ENCODE results near the gene TPSAB1. TPM values are rescaled to one million over a fixed set of nuclear protein-coding genes. Genes with fewer than 3 reads are reported as not detected.
"Not testable (repeated sequence)": the region's sequence is repeated elsewhere in the genome, so short reads cannot be mapped to it uniquely, and the experiment has no call there.

The TPSAB1 gene
- total RNA-seq, 1 donor from 2014 or later: not detected

DNA sequence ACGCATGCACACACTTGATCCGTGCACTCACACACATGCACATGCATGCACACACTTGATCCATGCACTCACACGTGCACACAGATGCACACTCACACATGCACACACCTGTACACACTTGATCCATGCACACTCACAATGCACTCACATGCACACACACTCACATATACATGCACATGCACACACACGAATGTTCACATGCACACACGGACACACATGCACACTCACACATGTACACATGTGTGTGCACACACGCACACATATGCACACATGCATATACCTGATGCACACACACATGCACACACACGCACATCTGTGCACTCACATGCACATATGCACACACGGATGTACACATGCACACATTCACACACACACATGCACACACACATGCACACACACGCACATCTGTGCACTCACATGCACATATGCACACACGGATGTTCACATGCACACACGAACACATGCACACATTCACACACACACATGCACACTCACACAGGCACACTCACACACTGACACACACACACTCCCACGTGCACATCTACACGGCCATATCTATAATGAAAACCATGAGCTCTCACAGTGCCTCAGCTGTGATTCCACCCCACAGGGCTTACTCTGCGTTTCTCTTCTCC is 7.5 kb downstream of the TPSAB1 start:
- intact Hi-C loops (cut with micrococcal nuclease): not testable (repeated sequence)

DNA sequence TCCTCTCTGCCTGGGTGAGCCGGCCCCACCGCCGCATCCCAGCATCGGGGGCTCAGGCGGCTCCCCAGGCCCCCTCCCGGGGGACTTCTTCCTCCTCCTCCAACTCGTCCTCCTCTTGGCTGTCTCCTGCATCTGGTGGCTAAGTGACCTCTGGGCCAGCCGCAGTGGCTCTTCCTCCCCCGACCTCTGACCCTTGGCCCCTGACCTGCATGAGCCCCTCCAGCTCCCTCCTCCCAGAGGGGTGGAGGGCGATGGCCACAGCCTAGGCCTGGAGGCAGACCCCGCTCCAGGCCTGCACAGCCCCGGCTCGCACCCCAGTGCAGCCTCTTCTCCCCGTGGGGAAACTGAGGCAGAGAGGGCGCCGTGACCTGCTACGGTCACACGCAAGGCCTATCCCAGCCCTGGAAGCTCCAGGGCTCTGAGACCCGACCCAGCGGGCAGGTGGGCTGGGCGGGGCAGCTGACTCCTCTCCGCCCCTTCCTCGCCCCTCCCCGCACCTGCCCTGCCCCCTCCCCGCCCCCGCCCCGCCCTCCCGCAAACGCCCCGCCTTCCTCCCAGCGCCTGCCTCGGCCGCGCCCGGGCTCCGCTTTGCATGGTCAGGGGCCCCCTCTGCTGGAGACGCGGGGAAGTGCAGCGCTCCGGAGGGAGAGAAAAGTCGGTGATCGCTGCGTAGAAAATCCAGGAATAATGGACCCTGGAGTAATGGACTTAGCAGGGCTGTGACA is 8.7 kb downstream of the TPSAB1 start:
- intact Hi-C loops (cut with micrococcal nuclease): not testable (repeated sequence)

DNA sequence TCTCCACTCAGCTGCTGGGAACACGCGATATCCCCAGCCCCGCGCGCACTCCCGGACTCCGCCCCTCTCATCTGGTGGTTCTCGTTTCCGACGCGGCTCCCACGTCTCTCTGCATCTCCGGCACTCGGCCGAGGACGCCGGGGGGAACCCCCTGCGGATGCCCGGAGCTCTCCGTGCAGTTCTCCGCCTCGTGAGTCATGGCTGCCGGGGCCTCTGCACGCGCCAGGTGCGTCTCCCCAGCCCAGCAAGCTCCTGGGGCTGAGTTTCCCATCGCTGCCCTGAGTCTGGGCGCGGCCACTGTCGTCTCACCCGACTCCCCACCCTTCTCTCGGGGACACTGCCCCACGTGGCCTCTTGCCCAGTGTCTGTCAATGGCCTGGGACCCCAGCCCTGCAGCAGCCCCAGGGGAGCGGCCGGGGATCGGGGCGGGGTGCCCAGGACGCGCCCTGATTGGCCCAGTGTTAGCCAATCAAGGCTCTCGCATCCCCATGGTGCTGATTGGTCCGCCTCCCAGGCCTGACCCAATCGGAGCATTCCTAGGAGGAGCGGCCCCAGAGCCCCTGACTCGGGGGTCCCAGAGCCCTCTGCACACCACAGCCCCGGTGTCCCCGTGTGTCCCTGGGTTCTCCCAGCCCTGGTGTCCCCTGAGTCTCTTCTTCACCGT is 13.3 kb downstream of the TPSAB1 start:
- intact Hi-C loops (cut with micrococcal nuclease): not testable (repeated sequence)

DNA sequence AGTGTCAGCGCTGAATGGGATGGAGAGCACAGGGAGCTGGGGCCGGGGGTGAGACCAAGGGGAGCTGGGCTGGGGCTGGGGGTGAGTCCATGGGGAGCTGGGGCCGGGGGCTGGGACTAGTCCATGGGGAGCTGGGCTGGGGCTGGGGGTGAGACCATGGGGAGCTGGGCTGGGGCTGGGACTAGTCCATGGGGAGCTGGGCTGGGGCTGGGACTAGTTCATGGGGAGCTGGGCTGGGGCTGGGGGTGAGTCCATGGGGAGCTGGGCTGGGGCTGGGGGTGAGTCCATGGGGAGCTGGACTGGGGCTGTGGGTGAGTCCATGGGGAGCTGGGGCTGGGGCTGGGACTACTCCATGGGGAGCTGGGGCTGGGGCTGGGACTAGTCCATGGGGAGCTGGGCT is 14.3 kb downstream of the TPSAB1 start:
- intact Hi-C loops (cut with micrococcal nuclease): not testable (repeated sequence)

DNA sequence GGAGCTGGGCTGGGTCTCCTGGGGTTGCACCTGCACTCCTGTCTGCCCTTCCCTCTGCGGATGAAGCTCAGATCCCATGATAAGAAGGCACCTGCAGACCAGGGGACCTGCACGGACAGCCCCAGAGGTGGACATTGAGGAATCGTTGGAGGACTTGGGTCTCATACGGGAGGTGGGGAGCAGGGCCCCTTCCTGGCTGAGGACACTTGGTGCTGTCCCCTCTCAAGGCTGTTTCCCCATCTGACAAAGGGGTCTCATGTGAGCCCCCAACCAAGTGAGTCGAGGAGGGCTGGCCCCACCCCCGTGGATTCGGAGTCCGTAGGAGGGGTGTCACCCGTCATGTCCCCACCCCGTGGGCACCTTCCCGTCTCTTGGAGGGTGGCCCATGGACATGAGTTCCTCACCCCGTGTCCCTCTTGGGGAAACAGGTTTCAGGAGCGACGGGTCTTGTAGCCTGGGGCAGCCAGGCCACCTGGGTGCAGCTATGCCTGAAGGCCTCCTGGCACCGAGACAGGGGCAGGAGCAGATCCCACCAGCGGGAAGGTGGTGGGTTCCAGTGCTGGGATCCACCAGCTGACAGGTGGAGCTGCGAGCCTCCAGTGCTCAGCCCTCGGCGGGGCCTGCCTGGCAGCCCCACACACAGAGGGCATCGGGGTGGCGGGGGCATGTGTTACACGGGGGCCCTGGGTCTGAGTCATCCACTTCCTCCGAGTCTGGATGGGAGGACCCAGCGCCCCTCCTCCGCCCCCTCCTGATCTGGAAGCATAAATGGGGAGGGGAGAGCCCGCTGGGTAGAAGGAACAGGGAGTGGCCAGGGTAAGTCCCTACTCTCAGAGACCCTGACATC is 15.0 kb downstream of the TPSAB1 start, which contains the start of gene TPSD1:
Gene TPSD1, plus strand, starts transcription at position 794 of the 847 bp plus-strand sequence. CDS start 212 bp downstream, outside the sequence.
- intact Hi-C loops (cut with micrococcal nuclease): not testable (repeated sequence)

DNA sequence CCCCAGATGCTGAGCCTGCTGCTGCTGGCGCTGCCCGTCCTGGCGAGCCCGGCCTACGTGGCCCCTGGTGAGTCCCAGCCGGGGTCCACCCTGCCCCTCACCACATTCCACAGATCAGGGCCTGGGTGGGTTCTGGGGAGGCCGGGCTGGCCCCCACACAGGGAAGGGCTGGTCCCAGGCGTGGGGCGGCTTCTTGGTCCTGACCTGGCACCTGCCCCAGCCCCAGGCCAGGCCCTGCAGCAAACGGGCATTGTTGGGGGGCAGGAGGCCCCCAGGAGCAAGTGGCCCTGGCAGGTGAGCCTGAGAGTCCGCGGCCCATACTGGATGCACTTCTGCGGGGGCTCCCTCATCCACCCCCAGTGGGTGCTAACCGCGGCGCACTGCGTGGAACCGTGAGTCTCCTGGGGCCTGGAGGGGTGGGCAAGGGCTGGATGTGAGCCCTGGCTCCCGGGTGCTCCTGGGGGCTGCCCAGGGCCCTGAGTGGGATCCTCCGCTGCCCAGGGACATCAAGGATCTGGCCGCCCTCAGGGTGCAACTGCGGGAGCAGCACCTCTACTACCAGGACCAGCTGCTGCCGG is 15.9 kb downstream of the TPSAB1 start:
- intact Hi-C loops (cut with micrococcal nuclease): not testable (repeated sequence)

DNA sequence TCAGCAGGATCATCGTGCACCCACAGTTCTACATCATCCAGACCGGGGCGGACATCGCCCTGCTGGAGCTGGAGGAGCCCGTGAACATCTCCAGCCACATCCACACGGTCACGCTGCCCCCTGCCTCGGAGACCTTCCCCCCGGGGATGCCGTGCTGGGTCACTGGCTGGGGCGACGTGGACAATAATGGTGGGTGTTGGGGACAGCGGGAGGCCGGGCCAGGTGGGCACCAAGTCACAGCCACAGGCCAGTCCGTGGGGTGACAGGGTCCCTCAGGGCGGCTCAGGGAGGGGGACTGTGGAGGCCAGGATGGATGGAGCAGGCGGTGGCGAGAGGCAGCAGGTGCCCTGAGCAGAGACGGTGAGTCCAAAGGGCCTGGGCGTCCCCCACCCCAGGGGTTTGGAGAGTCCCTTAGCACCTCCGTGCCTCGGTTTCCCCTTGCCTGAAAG is 16.4 kb downstream of the TPSAB1 start:
- intact Hi-C loops (cut with micrococcal nuclease): no loop called here

DNA sequence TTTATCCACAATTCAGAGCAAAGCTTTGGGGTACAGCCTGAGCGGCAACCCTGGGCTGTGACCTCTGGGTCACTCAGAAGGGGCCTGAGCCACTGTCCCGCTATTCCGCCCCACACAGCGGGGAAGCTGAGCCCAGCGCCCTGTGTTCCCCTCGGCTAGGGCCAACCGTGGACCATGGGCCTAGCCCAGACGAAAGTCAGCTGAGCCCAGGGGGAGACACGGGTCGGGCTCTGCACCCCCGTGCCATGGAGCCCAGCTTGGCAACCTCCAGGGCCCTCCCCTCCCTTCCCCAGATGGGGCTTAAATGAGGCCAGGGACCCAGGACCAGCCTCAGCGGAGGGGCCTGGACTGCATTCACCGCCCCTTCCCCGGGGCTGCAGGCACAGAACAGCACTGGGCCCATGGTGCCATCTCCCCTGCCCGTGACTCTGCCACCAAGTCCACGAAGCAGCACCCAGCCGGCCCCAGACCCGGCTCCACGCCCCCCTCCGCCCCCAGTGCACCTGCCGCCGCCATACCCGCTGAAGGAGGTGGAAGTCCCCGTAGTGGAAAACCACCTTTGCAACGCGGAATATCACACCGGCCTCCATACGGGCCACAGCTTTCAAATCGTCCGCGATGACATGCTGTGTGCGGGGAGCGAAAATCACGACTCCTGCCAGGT is 17.2 kb downstream of the TPSAB1 start:
- intact Hi-C loops (cut with micrococcal nuclease): no loop called here

DNA sequence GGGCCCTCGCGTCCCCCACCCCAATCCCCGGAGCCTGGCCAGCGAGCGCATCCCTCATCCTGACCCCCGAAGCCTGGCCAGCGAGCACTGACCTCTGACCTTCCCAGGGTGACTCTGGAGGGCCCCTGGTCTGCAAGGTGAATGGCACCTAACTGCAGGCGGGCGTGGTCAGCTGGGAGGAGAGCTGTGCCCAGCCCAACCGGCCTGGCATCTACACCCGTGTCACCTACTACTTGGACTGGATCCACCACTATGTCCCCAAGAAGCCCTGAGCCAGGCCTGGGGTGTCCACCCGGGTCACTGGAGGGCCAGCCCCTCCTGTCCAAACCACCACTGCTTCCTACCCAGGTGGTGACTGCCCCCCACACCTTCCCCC is 17.7 kb downstream of the TPSAB1 start:
- intact Hi-C loops (cut with micrococcal nuclease): no loop called here

DNA sequence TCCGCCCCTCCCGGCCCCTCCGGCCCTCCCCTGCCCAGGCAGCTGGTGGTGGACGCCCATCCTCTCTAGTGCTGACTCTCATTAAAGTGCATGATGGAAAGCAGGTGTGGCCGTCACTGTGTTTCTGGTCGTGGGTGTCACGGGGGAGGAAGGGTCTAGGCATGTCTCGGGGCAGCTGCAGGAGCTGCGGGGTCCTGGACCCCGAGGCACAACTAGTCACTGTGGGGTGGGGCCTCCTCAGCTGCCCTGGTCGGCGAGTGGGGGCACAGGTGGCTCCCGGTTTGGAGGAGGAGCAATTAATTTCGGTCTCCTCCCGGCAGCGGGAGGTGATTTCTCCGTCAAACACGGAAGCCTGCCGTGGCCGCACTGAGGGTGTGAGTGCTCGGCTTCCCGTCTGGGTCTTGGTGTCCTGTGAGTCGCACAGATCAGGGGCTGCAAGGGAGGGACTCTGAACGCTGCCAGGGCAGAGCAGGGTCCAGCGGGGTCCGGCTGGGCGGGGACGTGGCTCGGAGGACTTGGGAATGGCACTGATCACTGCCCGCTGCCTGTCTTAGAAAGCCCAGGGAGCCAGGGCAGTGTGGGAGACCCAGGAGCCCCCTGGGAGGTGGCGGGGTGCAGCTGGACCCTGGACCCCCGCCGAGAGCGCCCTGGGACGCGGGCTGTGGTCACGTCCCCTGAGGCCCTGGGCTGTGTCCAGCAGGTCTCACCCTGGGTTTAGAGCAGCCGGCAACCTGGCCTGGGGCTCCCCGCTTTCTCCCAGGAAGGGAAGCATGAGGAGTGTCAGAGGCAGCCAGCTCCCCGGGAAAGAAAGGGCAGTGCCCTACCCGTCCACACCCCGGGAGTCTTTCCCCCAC is 18.6 kb downstream of the TPSAB1 start:
- intact Hi-C loops (cut with micrococcal nuclease): no loop called here

DNA sequence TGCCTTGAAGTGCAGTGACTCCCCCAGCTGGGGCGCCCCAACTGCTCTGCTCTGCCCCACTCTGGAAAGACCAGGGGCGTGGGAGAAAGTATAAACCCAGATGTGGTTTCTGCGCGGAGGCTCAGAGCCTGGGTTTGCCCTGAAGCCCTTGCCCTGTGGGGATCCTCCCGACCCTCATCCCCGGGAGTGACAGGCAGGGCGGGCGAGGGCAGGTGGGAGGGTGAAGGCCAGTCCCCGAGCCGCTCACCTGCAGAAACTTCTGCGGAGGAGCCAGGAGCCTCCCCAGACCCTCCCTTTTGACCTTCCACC is 19.2 kb downstream of the TPSAB1 start:
- intact Hi-C loops (cut with micrococcal nuclease): no loop called here

DNA sequence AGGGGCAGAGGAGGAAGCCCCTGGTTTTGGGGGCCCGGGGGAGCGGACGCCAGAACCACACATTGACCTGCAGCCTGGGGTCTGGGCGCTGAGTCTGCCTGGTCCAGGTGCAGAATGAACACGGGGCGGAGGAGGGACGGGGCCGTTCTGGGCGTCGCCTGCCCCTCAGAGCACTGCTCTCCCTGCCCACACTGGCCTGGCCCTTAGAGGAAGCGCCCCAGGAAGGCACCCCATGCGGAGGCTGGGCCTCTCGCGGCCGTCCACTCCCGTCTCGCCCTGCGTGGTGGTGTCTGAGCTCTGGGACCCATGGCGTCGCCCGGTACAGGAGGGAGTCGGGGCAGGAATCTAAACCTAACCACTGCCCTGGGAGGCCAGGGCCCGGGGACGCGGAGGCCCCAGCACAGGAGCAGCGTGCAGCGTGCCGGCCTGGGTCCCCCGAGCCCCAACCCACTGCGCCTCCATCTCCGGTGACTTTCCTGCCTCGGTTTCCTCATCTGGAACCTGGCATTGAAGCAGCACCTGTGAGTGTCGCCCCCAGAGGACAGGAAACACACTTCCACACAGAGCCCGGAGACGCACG is 19.7 kb downstream of the TPSAB1 start:
- intact Hi-C loops (cut with micrococcal nuclease): no loop called here

DNA sequence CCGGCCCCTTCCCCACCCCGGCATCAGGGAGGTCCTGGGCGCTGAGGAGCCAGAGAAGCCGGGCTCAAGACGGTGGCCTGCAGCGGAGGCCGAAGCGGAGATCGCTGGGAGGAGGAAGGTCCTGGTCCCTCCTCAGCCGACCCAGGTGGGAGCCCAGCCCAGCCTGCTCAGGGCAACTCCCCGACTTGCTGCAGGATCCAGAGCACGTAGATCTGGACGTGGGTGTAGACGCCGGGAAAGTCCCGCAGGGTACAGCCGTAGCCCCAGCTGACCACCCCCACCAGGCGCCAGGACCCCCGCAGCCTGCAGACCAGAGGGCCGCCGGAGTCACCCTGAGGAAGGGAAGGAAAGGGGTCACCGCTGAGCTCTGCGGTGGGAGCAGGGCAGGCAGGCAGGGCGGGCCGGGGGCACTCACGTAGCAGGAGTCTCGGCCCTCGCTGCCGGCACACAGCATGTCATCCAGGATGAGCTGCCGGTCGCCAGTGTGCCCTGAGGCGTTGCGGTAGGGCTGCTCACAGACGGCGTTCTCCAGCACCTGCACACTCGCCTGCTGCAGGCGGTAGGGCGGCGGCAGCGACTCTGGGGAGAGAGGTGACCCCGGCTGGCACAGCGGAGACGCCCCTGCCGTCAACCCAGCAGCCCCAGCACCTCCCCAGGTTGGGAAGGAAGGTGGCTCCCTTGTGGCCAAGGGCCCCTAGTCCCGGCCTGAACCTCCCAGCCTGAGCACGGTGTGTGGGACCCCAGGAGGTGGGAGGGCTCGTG is 20.8 kb downstream of the TPSAB1 start:
- intact Hi-C loops (cut with micrococcal nuclease): no loop called here

DNA sequence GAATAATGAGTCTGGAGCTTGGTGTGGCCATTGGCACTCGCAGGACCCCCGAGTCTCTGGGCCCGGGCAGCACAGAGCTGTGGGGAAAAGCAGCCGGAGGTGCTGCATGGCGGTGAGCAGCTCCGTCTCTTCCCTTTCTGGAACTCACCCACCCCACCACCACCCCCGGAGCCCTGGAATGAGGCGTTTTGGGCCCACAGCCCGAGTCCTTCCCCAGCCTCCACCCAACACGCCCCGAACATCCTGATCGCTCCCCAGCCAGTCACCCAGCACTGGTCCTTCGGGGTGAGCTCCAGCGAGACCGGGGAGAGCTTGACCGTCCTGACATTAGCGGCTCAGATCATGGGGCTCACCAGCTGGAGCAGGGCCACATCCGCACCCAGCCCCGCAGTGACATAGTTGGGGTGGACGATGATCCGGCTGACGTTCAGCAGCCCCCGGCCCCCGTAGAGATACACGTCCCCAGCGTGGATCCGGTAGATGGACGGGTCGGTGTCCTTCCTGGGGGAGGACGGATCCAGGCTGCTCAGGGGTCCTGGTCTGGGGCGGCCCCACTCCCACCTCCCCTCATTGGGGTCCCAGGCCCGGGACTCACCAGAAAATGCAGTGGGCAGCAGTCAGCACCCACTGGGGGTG is 21.8 kb downstream of the TPSAB1 start:
- intact Hi-C loops (cut with micrococcal nuclease): no loop called here

DNA sequence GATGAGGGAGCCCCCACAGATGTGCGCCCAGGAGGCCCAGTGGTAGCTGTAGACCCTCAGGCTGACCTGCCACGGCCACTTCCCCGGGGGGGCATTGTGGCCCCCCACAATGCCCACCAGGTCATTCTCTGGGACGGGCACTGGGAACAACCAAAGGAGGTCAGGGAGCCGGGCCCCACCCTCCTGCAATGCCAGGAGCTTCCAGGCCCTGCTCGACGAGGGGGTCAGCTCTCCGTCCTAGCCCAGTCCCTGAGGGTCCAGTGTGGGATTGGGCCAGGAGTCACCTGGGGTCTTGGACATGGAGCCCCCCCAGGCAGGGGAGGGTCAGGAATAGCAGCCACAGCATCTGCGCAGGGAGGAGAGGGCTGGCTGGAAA is 22.3 kb downstream of the TPSAB1 start:
- intact Hi-C loops (cut with micrococcal nuclease): no loop called here

DNA sequence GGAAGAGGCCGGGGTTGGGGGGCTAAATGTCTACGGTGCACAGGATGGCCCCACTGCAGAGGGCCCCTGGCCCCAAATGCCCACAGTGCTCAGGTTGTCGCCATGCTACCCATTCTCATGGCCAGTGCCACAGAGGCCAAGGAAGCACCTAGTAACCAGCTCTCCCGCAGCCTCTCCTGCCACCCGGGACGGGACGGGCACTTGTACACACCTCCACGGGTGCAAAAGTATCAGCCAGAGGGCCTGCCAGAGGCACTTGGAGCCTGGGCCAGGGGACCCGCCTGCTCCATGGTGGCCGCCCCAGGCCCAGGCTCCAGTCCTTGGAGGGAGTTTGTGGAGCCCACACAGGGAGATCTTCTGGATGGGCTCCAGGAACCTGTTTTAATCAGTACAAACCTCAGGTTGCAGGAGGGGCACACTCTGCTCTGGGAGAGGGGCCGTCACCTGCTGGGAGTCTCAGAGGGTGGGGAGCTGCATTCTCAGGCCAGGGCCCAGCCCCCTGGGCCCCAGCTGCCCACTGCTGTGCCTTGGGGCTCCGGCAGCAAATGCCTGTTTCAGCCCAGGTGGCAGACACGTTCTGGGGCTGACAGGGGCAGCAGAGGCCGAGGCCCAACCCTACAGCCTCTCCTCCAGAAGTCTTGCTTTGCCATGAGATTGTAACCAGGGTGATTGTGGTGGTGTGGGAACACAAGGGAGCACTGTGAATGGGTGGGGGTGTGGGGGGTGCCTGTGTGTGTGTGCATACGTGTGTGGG is 23.3 kb downstream of the TPSAB1 start:
- intact Hi-C loops (cut with micrococcal nuclease): no loop called here

DNA sequence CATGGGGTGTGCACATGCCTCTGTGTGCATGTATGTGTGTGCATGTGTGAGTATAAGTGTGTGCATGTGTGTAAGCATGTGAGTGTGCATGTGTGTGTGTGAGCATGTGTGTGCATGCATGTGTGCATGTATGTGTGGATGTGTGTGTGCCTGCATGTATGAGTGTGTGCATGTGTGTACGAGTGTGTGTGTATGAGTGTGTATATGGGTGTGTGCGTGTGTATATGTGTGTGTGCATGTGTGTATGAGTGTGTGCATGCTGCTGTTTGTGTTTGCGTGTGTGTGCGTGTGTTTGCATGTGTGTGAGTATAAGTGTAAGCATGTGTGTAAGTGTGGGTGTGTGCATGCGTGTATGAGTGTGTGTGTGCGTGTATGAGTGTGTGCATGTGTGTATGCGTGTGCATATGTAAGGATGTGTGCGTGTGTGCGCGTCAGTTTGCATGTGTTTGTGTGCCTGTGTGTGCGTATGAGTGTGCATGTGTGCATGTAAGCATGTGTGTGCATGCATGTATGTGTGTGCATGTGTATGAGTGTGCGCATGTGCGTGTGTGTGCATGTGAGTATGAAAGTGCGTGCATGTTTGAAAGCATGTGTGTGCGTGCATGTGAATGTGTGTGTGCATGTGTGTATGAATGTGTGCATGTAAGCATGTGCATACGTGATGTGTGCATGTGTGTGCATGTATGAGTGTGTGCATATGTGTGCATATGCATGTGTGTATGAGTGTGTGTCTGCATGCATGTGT is 24.0 kb downstream of the TPSAB1 start:
- intact Hi-C loops (cut with micrococcal nuclease): no loop called here

All from T-helper 1 cell treated with Interleukin-12 subunit alpha and Interleukin-12 subunit beta and Interleukin-4 antibody, amounts not matched to agents 30 ng/mL and 1 ng/mL, for 36 hours (primary cell).